GM19468 (cell line): Measurements from ENCODE around the gene CLMN.

Experiments
- ATAC-seq: cut with Tn5 transposase; IDR thresholded peaks from one replicate; pipeline ENCODE4 v1.9.1; 2021; ENCODE audit warnings: mild to moderate bottlenecking, moderate library complexity, moderate number of reproducible peaks; ENCODE audit not compliant: unreplicated experiment; ENCODE audit errors: extremely low read depth

The CLMN gene, protein sequence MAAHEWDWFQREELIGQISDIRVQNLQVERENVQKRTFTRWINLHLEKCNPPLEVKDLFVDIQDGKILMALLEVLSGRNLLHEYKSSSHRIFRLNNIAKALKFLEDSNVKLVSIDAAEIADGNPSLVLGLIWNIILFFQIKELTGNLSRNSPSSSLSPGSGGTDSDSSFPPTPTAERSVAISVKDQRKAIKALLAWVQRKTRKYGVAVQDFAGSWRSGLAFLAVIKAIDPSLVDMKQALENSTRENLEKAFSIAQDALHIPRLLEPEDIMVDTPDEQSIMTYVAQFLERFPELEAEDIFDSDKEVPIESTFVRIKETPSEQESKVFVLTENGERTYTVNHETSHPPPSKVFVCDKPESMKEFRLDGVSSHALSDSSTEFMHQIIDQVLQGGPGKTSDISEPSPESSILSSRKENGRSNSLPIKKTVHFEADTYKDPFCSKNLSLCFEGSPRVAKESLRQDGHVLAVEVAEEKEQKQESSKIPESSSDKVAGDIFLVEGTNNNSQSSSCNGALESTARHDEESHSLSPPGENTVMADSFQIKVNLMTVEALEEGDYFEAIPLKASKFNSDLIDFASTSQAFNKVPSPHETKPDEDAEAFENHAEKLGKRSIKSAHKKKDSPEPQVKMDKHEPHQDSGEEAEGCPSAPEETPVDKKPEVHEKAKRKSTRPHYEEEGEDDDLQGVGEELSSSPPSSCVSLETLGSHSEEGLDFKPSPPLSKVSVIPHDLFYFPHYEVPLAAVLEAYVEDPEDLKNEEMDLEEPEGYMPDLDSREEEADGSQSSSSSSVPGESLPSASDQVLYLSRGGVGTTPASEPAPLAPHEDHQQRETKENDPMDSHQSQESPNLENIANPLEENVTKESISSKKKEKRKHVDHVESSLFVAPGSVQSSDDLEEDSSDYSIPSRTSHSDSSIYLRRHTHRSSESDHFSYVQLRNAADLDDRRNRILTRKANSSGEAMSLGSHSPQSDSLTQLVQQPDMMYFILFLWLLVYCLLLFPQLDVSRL

GRCh38 chr14:95319312-95320077 is at the start of gene CLMN:
TSS of gene CLMN (minus strand) at chr14:95319908. CDS start at chr14:95319792, 116 bp downstream.
- peak; percentile 40 for ATAC-seq

GRCh38 chr14:95365401-95365800 is 45.7 kb upstream of the CLMN start:
- ATAC-seq, result no peak

GRCh38 chr14:95364481-95365209 is 44.9 kb upstream of the CLMN start:
- no peak for ATAC-seq

DNA sequence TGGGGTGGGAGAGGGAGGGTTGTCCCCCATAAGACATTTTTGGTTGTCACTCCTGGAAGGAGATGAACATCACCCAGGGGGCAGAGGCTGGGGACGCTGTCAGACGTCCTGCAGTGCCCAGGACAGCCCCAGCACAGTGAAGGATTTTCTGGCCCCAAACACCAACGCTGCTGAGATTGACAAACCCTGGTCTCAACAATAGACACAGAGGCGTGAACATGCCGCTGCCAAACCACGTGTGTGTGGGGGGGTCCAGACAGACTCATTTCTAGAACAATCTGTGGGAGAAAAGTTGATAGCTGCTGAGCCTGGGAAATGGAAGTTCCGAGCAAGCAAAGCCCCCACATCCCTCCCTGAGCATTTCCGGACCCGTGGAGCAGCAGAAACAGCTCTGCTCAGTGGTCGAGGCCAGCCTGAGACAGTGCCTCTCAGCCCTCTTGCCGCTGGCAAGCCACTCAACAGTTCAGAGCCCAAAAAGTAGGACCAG is 43.8 kb upstream of the CLMN start:
- no peak for ATAC-seq

DNA sequence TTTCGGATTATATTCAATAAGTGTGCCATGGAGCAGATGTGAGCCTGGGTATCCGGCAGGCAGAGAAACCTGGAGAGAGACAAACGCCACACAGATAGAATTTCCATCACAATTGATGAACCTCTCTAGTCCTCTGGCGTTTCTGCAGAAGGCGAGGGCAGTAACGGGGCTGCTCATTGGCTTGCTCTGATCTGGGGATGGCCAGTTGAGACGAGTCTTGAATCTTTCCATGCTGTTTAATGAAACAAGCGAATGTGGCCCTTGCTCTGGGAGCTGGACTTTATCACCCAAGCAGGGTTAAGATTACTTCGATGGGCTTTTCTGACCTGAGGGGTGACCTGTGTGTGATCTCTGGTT is 42.4 kb upstream of the CLMN start:
- ATAC-seq, result no peak

DNA sequence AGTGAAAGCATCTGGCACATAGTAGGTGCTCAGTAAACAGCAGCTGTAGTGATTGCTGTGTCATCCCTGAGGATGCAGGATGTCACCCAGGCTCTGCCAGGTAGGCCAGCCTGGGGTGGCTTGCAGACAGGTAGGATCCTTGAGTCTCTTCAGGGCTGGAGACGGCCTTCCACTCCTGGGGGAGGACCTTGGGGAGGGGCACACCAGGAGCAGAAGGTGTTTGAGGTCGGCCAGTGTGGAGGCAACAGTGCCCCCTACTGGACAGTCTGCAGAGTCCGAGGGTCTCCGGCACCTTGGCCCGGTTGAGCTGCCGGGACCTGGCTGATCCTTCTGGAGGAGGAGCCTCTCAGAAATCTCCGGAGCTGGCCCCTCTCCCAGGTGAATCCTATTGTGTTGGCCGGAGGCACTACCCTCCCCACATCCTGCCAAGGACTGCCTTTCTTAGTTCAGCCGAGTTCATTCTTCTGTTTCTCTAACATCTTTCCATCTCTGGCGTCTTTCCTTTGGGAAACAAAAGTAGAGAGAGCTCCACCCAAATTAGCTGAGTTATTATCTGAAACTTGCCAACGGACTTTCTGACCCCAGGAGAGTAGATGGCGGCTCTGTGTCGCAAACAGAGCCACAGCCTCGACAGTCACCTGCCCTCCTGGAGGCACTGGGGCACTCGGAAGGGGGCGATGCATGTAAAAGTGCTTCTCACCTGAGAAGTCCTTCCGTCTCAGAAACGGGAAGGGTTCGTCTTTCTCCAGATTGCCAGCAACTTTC is 41.8 kb upstream of the CLMN start:
- ATAC-seq, result no peak

DNA sequence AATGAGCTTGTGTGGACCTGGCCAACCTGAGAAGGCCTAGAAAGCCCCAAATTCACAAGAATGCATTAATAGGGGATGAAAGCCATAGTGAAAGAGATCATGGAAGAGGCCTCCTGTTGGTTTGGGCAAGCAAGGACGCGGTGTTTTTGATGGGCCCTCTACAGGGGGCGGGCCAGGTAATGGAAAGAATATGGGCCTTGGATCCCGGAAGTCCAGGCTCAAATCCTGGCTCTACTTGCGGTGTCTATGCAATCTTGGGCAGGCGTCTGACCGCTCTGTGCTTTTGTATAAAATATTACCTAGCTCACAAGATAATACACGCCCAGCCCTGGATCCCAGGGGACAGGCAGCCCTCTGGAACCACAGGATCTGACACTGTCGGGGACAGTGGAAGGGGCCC is 41.1 kb upstream of the CLMN start:
- no peak for ATAC-seq

GRCh38 chr14:95359994-95360826 is 40.5 kb upstream of the CLMN start:
- ATAC-seq, result no peak

DNA sequence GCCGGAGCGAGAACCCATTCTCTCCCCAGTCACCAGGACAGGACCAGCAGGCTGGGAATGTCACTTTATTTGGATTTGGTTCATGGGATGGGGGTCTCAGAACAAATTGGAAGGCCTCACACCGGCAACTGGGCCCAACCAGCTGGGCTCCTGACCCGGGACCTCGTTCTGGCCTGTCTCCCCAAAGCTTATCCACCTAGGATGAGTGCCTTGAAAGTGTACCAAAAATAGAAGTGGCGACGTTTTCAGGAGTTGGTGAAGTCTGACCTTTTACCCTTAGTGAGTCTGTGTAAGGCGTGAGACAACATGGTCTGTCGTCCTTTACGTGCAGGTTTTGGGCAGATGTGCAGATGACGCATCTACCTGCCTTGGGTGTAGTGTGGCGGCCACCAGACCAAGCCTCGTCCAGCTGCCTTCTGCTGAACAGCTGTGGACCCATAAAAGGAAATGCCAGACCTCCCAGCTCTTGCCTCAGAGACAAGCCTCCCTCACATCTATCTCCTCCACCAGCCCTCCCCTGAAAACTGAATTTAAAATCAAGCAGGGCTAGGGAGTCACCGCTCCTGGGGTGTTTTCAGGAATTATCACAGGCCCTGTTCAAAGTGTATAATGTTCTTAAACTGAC is 36.6 kb upstream of the CLMN start:
- no peak for ATAC-seq

DNA sequence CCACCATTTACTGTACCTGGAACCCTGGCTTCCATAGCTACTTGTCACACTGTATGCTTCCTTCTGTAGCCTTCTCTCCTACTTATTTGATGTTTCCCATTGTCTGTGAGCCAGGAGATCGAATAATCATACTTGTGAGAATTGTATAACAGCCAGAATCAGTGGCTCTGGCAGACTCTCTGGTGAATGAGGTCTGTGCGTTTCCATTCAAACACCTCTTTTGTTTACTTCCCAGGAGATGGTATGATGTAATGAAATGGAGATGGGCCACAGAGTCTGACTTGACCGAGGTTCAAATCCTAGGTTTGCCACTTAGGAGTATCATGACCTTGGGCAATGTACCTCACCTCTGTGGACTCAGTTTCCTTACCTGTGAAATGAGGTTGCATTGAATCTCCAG is 35.7 kb upstream of the CLMN start:
- no peak for ATAC-seq

DNA sequence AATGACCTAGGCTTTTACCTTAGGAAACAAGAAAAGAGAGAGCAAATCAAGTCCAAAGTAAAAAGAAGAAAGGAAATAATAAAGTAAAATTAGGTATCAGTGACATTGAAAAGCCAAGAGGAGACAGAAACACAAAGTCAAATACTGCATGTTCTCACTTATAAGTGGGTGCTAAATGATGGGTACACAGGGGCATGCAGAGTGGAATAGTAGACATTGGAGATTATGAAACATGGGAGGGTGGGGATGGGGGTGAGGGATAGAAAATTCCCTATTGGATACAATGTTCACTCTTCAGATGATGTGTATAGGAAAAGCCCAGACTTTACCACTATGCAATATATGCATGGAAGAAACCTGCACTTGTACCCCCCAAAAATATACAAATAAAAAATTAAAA is 35.1 kb upstream of the CLMN start:
- no peak for ATAC-seq

DNA sequence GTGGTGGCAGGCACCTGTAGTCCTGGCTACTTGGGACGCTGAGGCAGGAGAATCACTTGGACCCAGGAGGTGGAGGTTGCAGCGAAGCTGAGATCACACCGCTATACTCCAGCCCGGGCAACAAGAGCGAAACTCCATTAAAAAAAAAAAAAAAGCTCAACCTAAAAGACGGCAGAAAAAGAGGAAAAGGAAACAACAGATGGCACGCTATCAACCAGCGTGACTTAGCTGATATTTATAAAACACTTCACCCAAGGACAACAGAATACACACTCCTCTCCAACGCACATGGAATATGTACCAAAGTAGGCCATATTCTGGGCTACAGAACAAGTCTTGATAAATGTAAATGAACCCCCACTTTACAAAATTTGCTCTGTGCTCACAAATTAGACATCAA is 34.0 kb upstream of the CLMN start:
- ATAC-seq, result no peak

- no peak for ATAC-seq
These were observed 33.3 kb upstream of the CLMN start for GRCh38 chr14:95353007-95353406.

- no peak for ATAC-seq
These were observed 32.8 kb upstream of the CLMN start for GRCh38 chr14:95352481-95352880.

GRCh38 chr14:95349241-95349640 is 29.5 kb upstream of the CLMN start:
- ATAC-seq, result no peak

GRCh38 chr14:95348395-95349080 is 28.8 kb upstream of the CLMN start:
- ATAC-seq, result no peak

DNA sequence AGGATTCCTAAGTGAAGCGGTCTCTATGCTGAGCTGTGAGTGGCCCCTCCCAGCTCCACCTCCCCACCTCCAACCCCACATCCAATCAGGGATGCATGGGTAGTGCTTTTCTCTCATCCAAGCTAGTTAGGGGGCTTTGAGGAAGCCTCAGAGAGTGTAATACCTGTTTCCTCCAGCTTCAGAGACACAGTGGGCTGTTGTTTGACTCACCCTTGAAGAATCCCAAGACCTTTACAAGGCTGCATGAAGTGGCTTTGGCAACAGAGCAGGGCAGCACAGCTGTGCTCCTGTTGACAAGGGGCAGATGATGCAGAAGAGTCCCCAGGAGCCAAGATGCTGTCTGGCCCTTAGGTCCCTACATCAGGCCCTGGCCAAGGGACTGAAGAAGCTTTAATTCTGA is 27.1 kb upstream of the CLMN start:
- no peak for ATAC-seq
